Tibial nerve (tissue), 4 donors: ENCODE measurements around the gene MAMDC2. TPM values are rescaled to one million over a fixed set of nuclear protein-coding genes. Genes with fewer than 3 reads are reported as not detected.

Experiments
- DNase-seq, 2 donors: peaks; one replicate each; pipeline ENCODE4 v3.0.0-alpha.2; 2019; ENCODE audit warnings: low spot score in 2 of 2
- H3K27ac ChIP-seq, 4 donors: fragments of 200-600 bp; sonication (generic) in 3 of 4; one replicate each; pipeline ENCODE4 v1.5.1; 2017 to 2019; ENCODE audit warnings: mild to moderate bottlenecking in 1 of 4
- H3K27me3 ChIP-seq, 2 donors: fragments of 200-600 bp; sonication (generic) in 1 of 2; one replicate each; pipeline versions ENCODE4 v1.5.1 to v1.6.0; 2017 to 2019
- H3K36me3 ChIP-seq, 3 donors: fragments of 200-600 bp; sonication (generic); one replicate each; pipeline ENCODE4 v1.5.1; 2018 to 2019
- H3K4me1 ChIP-seq, 4 donors: fragments of 200-600 bp; sonication (generic) in 3 of 4; one replicate each; pipeline ENCODE4 v1.5.1; 2017 to 2019
- H3K4me3 ChIP-seq, 4 donors: fragments of 200-600 bp; sonication (generic) in 3 of 4; one replicate each; pipeline ENCODE4 v1.5.1; 2017 to 2019; ENCODE audit warnings: mild to moderate bottlenecking in 1 of 4, moderate library complexity in 1 of 4
- H3K9me3 ChIP-seq, 4 donors: fragments of 200-600 bp; sonication (generic) in 3 of 4; one replicate each; pipeline ENCODE4 v1.5.1; 2017 to 2019
- EP300 ChIP-seq, 2 donors: sonication (generic); formaldehyde crosslinking; IDR thresholded peaks; one replicate each; pipeline ENCODE4 v1.6.1; 2017; ENCODE audit warnings: antibody characterized with exemption in 2 of 2, mild to moderate bottlenecking in 1 of 2
- POLR2A ChIP-seq, 2 donors: fragments of 450-650 bp; IDR thresholded peaks; one replicate each; pipeline ENCODE4 v1.6.1; 2017; ENCODE audit warnings: antibody characterized with exemption in 2 of 2, mild to moderate bottlenecking in 2 of 2, moderate library complexity in 2 of 2
- WGBS, 2 donors: methylation state at CpG; one replicate each; pipeline ENCODE4 v1.1.5; 2018; 5-methylcytosine and 5-hydroxymethylcytosine counted together
- total RNA-seq, 4 donors: library from RNA; depleted of rRNA; stranded (reverse); fragments of >200 nt; gene quantifications; one replicate each; pipeline ENCODE4 v1.1.0, GENCODE V29; 2016
- TF ChIP-seq, protein P1 (sequence below), 5 experiments: fragments of 200-600 bp in 3 of 5; fragments of 450-650 bp in 2 of 5; sonication (generic) in 3 of 5; IDR thresholded peaks; one replicate each; pipeline ENCODE4 v1.5.1; 2016 to 2019; ENCODE audit warnings: antibody characterized with exemption in 5 of 5, mild to moderate bottlenecking in 3 of 5, moderate library complexity in 2 of 5

The MAMDC2 gene
- total RNA-seq, 4 donors from 2014 or later: 24.9 to 75.9 (median 60.8) TPM

- 94 to 95% methylated on average over 6 of the region's 6 CpGs for WGBS, 2 donors
These were observed 83.4 kb downstream of the MAMDC2 start for GRCh38 chr9:70127036-70127435.

GRCh38 chr9:70127540-70128416 is 84.1 kb downstream of the MAMDC2 start:
- DNase-seq: no peak
- no peak overlapping the region for H3K27ac ChIP-seq

More at GRCh38 chr9:70127036-70127435, 83.4 kb downstream of the MAMDC2 start:
- no peak overlapping the region for H3K27ac ChIP-seq
- TF ChIP-seq EP300 (IDR thresholded peaks at IDR 0.05) (no peak), POLR2A (IDR thresholded peaks at IDR 0.05) (no peak)
- no peak for DNase-seq
- H3K4me1 ChIP-seq: no peaks in the 10 kb centered on the region
- no peaks in the 10 kb centered on the region for H3K9me3 ChIP-seq
- H3K27me3 ChIP-seq: no peaks in the 10 kb centered on the region
- H3K4me3 ChIP-seq: no peak overlapping the region
- peaks cover 0 to 61% (median 0%) of the 10 kb centered on the region in 3 donors for H3K36me3 ChIP-seq

DNA sequence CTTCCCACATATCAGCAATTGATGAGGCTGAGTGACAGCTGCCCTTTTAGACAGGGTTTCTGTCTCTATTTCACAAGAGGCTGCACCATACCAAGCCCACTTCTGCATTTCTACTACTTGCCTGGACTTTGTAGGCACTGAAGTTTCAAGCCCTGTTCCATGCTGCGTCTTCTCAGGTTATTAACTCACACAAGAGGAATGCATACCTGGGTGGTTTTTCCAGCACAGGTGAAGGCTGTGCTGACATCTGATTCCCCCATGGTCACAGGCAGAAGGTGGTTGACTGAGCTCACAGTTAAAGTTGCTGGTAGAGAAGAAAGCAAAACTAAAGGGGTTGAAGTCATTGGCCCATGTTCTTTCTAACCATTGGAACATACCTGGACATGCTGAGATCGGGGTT is 86.6 kb downstream of the MAMDC2 start:
- peaks cover 0 to 54% (median 0%) of the 10 kb centered on the region in 3 donors for H3K36me3 ChIP-seq
- 84 to 93% methylated on average over 2 of the region's 2 CpGs for WGBS, 2 donors
- TF ChIP-seq EP300 (IDR thresholded peaks at IDR 0.05) (no peak), POLR2A (IDR thresholded peaks at IDR 0.05) (no peak)
- TF ChIP-seq, protein P1, sequence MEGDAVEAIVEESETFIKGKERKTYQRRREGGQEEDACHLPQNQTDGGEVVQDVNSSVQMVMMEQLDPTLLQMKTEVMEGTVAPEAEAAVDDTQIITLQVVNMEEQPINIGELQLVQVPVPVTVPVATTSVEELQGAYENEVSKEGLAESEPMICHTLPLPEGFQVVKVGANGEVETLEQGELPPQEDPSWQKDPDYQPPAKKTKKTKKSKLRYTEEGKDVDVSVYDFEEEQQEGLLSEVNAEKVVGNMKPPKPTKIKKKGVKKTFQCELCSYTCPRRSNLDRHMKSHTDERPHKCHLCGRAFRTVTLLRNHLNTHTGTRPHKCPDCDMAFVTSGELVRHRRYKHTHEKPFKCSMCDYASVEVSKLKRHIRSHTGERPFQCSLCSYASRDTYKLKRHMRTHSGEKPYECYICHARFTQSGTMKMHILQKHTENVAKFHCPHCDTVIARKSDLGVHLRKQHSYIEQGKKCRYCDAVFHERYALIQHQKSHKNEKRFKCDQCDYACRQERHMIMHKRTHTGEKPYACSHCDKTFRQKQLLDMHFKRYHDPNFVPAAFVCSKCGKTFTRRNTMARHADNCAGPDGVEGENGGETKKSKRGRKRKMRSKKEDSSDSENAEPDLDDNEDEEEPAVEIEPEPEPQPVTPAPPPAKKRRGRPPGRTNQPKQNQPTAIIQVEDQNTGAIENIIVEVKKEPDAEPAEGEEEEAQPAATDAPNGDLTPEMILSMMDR (IDR thresholded peaks at IDR 0.05): no peak
- no peaks in the 10 kb centered on the region for H3K9me3 ChIP-seq
- H3K27me3 ChIP-seq: no peaks in the 10 kb centered on the region
- peaks cover 0 to 6% (median 2%) of the 10 kb centered on the region in 4 donors for H3K4me1 ChIP-seq
- no peak overlapping the region for H3K27ac ChIP-seq
- no peak overlapping the region for H3K4me3 ChIP-seq
- DNase-seq: no peak

More at GRCh38 chr9:70127540-70128416, 84.1 kb downstream of the MAMDC2 start:
- 85 to 86% methylated on average over 7 of the region's 7 CpGs for WGBS, 2 donors
- no peaks in the 10 kb centered on the region for H3K27me3 ChIP-seq
- H3K9me3 ChIP-seq: no peaks in the 10 kb centered on the region
- H3K36me3 ChIP-seq: peaks cover 0 to 58% (median 0%) of the 10 kb centered on the region in 3 donors
- no peak overlapping the region for H3K4me3 ChIP-seq
- TF ChIP-seq POLR2A (IDR thresholded peaks at IDR 0.05): no peak
- H3K4me1 ChIP-seq: no peaks in the 10 kb centered on the region

GRCh38 chr9:70131296-70131695 is 87.6 kb downstream of the MAMDC2 start:
- peaks cover 0 to 46% (median 0%) of the 10 kb centered on the region in 3 donors for H3K36me3 ChIP-seq

GRCh38 chr9:70133253-70134208 is 89.9 kb downstream of the MAMDC2 start:
- no peaks in the 10 kb centered on the region for H3K27me3 ChIP-seq
- WGBS, 2 donors: 79 to 82% methylated on average over 6 of the region's 6 CpGs
- H3K4me1 ChIP-seq: peaks cover 0 to 6% (median 2%) of the 10 kb centered on the region in 4 donors
- TF ChIP-seq, protein P1 (IDR thresholded peaks at IDR 0.05): no peak
- TF ChIP-seq POLR2A (IDR thresholded peaks at IDR 0.05) (no peak), EP300 (IDR thresholded peaks at IDR 0.05) (no peak)
- DNase-seq: no peak
- H3K36me3 ChIP-seq: peaks cover 0 to 27% (median 0%) of the 10 kb centered on the region in 3 donors
- no peak overlapping the region for H3K4me3 ChIP-seq
- H3K9me3 ChIP-seq: no peaks in the 10 kb centered on the region
- no peak overlapping the region for H3K27ac ChIP-seq

More at GRCh38 chr9:70131296-70131695, 87.6 kb downstream of the MAMDC2 start:
- Histone ChIP-seq H3K9me3 (no peaks in the 10 kb centered on the region), H3K27ac (no peak overlapping the region), H3K4me3 (no peak overlapping the region), H3K4me1 (peaks cover 0 to 6% (median 2%) of the 10 kb centered on the region in 4 donors), H3K27me3 (no peaks in the 10 kb centered on the region)
- WGBS, 2 donors: 78 to 81% methylated on average over 1 of the region's 1 CpG
- no peak for DNase-seq
- TF ChIP-seq, protein P1 (IDR thresholded peaks at IDR 0.05): no peak
